ENCODE measurements around the gene CST11. TPM values are rescaled to one million over a fixed set of nuclear protein-coding genes. Genes with fewer than 3 reads are reported as not detected.
A peak's percentile ranks its signal among the peaks of the same experiment; 100 is the strongest.
"Not testable (repeated sequence)": the region's sequence is repeated elsewhere in the genome, so short reads cannot be mapped to it uniquely, and the experiment has no call there.

CST11 gene
- total RNA-seq, 4 donors from 2014 or later = not detected

- TF ChIP-seq CTCF (IDR thresholded peaks at IDR 0.05) = peak in 1 of 3 donors; percentile 60
- TF ChIP-seq POLR2A (IDR thresholded peaks at IDR 0.05) = no peak
- intact Hi-C loops (cut with DNase I; ENCODE audit: low total_unique reads) = no loop called here
- no peak for DNase-seq (ENCODE audit: low spot score in 2 of 2)
- WGBS, 2 donors = 77 to 85% methylated on average over 6 of the region's 6 CpGs
- H3K4me3 ChIP-seq (ENCODE audit: low read depth, poor library complexity, severe bottlenecking) = no peak overlapping the region
Observed at GRCh38 chr20:23476015-23476754, 23.5 kb upstream of the CST11 start.

- intact Hi-C loops (cut with DNase I; ENCODE audit: low total_unique reads) = no loop called here
- DNase-seq (ENCODE audit: low spot score in 2 of 2) = no peak
- no peak overlapping the region for H3K4me3 ChIP-seq (ENCODE audit: low read depth, poor library complexity, severe bottlenecking)
- no peak for TF ChIP-seq CTCF (IDR thresholded peaks at IDR 0.05)
- TF ChIP-seq POLR2A (IDR thresholded peaks at IDR 0.05) = no peak
- 93 to 97% methylated on average over 5 of the region's 5 CpGs for WGBS, 2 donors
Observed at GRCh38 chr20:23475395-23475794, 22.7 kb upstream of the CST11 start.

- WGBS, 2 donors = 27 to 28% methylated on average over 2 of the region's 2 CpGs
- DNase-seq (ENCODE audit: low spot score in 2 of 2); intact Hi-C loops (cut with DNase I; ENCODE audit: low total_unique reads); H3K4me3 ChIP-seq (ENCODE audit: low read depth, poor library complexity, severe bottlenecking): not testable (repeated sequence)
Observed at GRCh38 chr20:23473293-23473692, 20.6 kb upstream of the CST11 start.

- 82 to 83% methylated on average over 5 of the region's 5 CpGs for WGBS, 2 donors
- H3K4me3 ChIP-seq (ENCODE audit: low read depth, poor library complexity, severe bottlenecking); intact Hi-C loops (cut with DNase I; ENCODE audit: low total_unique reads); DNase-seq (ENCODE audit: low spot score in 2 of 2): not testable (repeated sequence)
Observed at GRCh38 chr20:23472306-23472705, 19.6 kb upstream of the CST11 start.

GRCh38 chr20:23466961-23467360, 14.3 kb upstream of the CST11 start:
- H3K4me3 ChIP-seq (ENCODE audit: low read depth, poor library complexity, severe bottlenecking); intact Hi-C loops (cut with DNase I; ENCODE audit: low total_unique reads); DNase-seq (ENCODE audit: low spot score in 2 of 2): not testable (repeated sequence)
- 90% methylated on average over 3 of the region's 3 CpGs for WGBS, 2 donors

GRCh38 chr20:23461180-23461579, 8.5 kb upstream of the CST11 start:
- 58 to 94% methylated on average over 1 of the region's 1 CpG for WGBS, 2 donors
- DNase-seq (ENCODE audit: low spot score in 2 of 2) = no peak

More at GRCh38 chr20:23461180-23461579, 8.5 kb upstream of the CST11 start:
- no peak overlapping the region for H3K4me3 ChIP-seq (ENCODE audit: low read depth, poor library complexity, severe bottlenecking)
- TF ChIP-seq POLR2A (IDR thresholded peaks at IDR 0.05) = no peak
- TF ChIP-seq CTCF (IDR thresholded peaks at IDR 0.05) = no peak
- intact Hi-C loops (cut with DNase I; ENCODE audit: low total_unique reads) = no loop called here

Measured in lower leg skin (tissue), 4 donors.